Colonic mucosa (tissue), 4 donors: Measurements from ENCODE around the gene KIF1A. TPM values are rescaled to one million over a fixed set of nuclear protein-coding genes. Genes with fewer than 3 reads are reported as not detected.
"Not testable (repeated sequence)": the region's sequence is repeated elsewhere in the genome, so short reads cannot be mapped to it uniquely, and the experiment has no call there.

Experiments used
- DNase-seq: peaks from one replicate; pipeline ENCODE4 v3.0.0-alpha.2; 2020
- H3K27ac ChIP-seq: fragments of 200-600 bp; one replicate; pipeline ENCODE4 v1.8.0; 2021
- H3K27me3 ChIP-seq: fragments of 200-600 bp; one replicate; pipeline ENCODE4 v1.8.0; 2021
- H3K36me3 ChIP-seq: fragments of 200-600 bp; one replicate; pipeline ENCODE4 v1.8.0; 2021
- H3K4me1 ChIP-seq: fragments of 200-600 bp; one replicate; pipeline ENCODE4 v1.8.0; 2021; ENCODE audit warnings: mild to moderate bottlenecking
- H3K4me3 ChIP-seq: fragments of 200-600 bp; one replicate; pipeline ENCODE4 v1.8.0; 2021
- H3K9ac ChIP-seq, 2 donors: one replicate each; pipeline ENCODE4 v1.7.0; 2013; ENCODE audit warnings: control low read depth in 2 of 2, low read depth in 2 of 2, low read length in 2 of 2
- H3K9me3 ChIP-seq: fragments of 200-600 bp; one replicate; pipeline ENCODE4 v1.8.0; 2021
- intact Hi-C: fragments of 100-400 bp; cut with DNase I; formaldehyde crosslinking; loops from one replicate; pipeline ENCODE4 v1.14.1; 2022
- total RNA-seq, 2 donors: library from RNA; stranded (reverse); fragmentation: NEBNext Ultra II Directional in 1 of 2; extraction: Animal tissue kit (Norgen Biotek cat#: 25700) in 1 of 2; gene quantifications; one replicate each; pipeline ENCODE4 v1.2.1, GENCODE V29; 2021
- TF ChIP-seq, protein P1 (sequence below): fragments of 200-600 bp; IDR thresholded peaks from one replicate; pipeline ENCODE4 v1.8.0; 2022; ENCODE audit warnings: antibody characterized with exemption, mild to moderate bottlenecking
- donor health status: healthy.
- donor health status: DM: no; HTN: no; CAD: no.
- donor health status: DM: no; HTN: no; CAD: no.

The KIF1A gene
- total RNA-seq, 2 donors from 2014 or later, result 1.9 to 4.3 TPM

DNA sequence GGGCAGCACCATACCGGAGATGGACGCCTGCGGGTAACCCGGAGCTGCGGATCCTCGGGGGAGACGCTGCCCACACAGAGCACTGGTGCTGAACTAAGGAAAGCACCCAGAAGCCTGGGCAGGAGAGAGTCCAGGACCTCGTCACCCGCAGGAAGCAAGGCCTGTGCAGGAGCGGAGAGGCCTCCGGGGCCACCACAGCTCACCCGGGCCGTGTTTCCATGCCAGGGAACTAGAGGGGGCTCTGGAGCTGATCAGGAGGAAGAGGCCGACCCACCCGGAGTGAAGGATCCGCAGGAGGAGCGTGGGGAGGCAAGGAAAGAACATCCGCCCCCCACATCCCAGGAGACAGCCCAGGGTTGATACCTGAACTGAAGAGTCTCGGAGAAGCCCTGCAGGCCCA, 141.1 kb downstream of the KIF1A start:
- H3K4me3 ChIP-seq, H3K9ac ChIP-seq, H3K27ac ChIP-seq, H3K4me1 ChIP-seq, DNase-seq, H3K9me3 ChIP-seq, H3K36me3 ChIP-seq, H3K27me3 ChIP-seq, intact Hi-C loops: not testable (repeated sequence)

- H3K36me3 ChIP-seq, H3K9me3 ChIP-seq, H3K9ac ChIP-seq, H3K27me3 ChIP-seq, H3K27ac ChIP-seq, intact Hi-C loops, H3K4me1 ChIP-seq, DNase-seq, H3K4me3 ChIP-seq: not testable (repeated sequence)
Measured at GRCh38 chr2:240678043-240678442, 142.0 kb downstream of the KIF1A start.

GRCh38 chr2:240675345-240675744, 144.7 kb downstream of the KIF1A start:
- intact Hi-C loops, H3K4me1 ChIP-seq, H3K27ac ChIP-seq, H3K36me3 ChIP-seq, H3K9me3 ChIP-seq, DNase-seq, H3K9ac ChIP-seq, H3K4me3 ChIP-seq: not testable (repeated sequence)
- H3K27me3 ChIP-seq, result peaks cover 15% of the 10 kb centered on the region

- H3K9ac ChIP-seq, DNase-seq, H3K4me1 ChIP-seq, H3K4me3 ChIP-seq, H3K27ac ChIP-seq, intact Hi-C loops, H3K36me3 ChIP-seq, H3K9me3 ChIP-seq: not testable (repeated sequence)
- peaks cover 15% of the 10 kb centered on the region for H3K27me3 ChIP-seq
Measured at GRCh38 chr2:240674461-240675184, 145.4 kb downstream of the KIF1A start.

DNA sequence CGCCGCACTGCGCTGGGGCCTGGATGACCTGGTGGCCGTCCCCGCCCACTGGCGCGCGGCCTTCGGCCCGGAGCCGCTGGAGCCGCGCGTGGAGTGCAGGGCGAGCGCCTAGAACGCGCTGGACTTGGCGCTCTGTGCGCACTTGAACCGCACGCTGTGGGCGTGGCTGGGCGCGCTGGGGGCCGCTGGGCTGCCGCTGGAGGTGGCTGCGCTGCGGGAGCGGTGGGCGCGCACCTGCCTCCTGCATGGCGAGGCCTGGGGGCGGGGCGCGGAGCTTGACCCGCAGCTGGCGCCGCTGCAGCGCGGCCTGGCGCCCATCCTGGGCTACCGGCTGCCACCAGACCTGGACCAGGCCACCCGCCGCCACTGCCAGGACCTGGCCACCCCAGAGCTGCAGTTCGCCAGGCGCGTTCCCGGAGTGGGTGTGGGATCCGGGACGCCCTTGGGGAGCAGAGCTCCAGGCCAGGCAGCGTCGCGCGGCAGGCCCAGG, 147.3 kb downstream of the KIF1A start:
- H3K4me3 ChIP-seq, result no peak overlapping the region
- DNase-seq, result no peak
- H3K36me3 ChIP-seq, result no peaks in the 10 kb centered on the region
- H3K27ac ChIP-seq, result no peak overlapping the region
- intact Hi-C loops, result no loop called here
- no peaks in the 10 kb centered on the region for H3K9me3 ChIP-seq
- TF ChIP-seq, protein P1, sequence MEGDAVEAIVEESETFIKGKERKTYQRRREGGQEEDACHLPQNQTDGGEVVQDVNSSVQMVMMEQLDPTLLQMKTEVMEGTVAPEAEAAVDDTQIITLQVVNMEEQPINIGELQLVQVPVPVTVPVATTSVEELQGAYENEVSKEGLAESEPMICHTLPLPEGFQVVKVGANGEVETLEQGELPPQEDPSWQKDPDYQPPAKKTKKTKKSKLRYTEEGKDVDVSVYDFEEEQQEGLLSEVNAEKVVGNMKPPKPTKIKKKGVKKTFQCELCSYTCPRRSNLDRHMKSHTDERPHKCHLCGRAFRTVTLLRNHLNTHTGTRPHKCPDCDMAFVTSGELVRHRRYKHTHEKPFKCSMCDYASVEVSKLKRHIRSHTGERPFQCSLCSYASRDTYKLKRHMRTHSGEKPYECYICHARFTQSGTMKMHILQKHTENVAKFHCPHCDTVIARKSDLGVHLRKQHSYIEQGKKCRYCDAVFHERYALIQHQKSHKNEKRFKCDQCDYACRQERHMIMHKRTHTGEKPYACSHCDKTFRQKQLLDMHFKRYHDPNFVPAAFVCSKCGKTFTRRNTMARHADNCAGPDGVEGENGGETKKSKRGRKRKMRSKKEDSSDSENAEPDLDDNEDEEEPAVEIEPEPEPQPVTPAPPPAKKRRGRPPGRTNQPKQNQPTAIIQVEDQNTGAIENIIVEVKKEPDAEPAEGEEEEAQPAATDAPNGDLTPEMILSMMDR, result no peak
- H3K4me1 ChIP-seq, result no peaks in the 10 kb centered on the region
- H3K9ac ChIP-seq, result no peak overlapping the region
- H3K27me3 ChIP-seq, result peaks cover 15% of the 10 kb centered on the region

DNA sequence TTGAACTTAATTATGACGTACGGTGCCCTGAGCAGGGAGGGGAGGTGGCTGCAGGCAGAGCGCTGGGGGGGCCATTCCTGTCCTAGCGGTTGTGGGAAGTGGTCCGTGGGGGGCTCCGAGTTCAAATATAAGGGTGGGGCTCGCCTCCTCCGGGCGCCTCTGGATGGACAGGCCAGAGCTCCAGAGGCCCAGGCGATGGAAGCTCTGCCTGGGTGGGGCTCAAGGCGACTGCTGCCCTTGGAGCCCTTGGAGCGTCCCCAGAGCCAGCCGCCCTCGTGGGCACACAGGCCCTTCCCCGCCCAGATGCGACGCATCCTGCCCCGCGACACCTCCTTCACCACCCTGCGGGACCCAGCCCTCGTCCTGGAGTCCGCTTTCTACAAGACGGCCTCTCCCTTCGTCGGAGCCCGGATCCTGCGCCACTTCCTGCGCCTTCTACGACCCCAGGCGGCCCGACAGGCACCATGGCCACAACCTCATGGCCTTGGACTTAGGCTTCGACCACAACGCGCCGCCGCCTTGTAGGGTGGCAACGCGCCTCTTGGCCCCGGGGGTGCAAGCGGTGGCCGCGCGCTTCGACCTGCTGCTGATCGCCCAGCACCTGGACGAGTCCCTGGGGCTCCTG, 147.8 kb downstream of the KIF1A start:
- H3K36me3 ChIP-seq, result no peaks in the 10 kb centered on the region
- no peak overlapping the region for H3K9ac ChIP-seq
- intact Hi-C loops, result no loop called here
- H3K4me3 ChIP-seq, result no peak overlapping the region
- no peak overlapping the region for H3K27ac ChIP-seq
- no peaks in the 10 kb centered on the region for H3K4me1 ChIP-seq
- no peaks in the 10 kb centered on the region for H3K9me3 ChIP-seq
- DNase-seq, result no peak
- TF ChIP-seq, protein P1, result no peak
- H3K27me3 ChIP-seq, result peaks cover 15% of the 10 kb centered on the region

GRCh38 chr2:240670950-240671349, 149.1 kb downstream of the KIF1A start:
- Histone ChIP-seq H3K9ac (no peak overlapping the region), H3K4me1 (no peaks in the 10 kb centered on the region), H3K27me3 (peaks cover 15% of the 10 kb centered on the region), H3K4me3 (no peak overlapping the region), H3K9me3 (no peaks in the 10 kb centered on the region), H3K27ac (no peak overlapping the region), H3K36me3 (no peaks in the 10 kb centered on the region)
- DNase-seq, result no peak
- TF ChIP-seq, protein P1, result no peak
- intact Hi-C loops, result no loop called here
